Activated CD8-positive, alpha-beta memory T cell treated with anti-CD3 and anti-CD28 coated beads, Interleukin-2, amount 50 U/mL, for 24 hours (primary cell): ENCODE results near the gene ABAT.
"Not testable (repeated sequence)": the region's sequence is repeated elsewhere in the genome, so short reads cannot be mapped to it uniquely, and the experiment has no call there.

Experiments
- DNase-seq: peaks from one replicate; pipeline ENCODE4 v3.0.0-alpha.2; 2020; ENCODE audit errors: extremely low read depth

The ABAT gene

GRCh38 chr16:8682551-8683259 lies 8.3 kb downstream of the ABAT start:
- no peak for DNase-seq

DNA sequence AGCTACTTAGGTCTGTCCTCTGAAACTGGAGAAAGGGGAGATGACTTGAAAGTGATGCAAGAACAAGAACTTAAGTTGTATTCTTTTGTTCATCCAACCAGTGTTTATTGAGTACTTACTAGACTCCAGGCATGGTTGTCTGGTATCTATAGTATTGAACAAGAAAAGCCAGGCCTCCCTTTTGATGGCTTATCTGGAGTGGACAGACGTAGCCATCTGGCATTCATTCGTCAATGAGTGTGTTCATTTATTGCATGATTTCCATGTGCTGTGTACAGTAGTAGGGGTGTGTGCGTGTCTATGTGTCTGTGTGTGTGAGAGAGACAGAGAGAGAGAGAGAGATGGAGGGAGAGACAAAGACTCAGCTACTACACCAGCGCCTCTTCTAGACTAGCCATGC lies 9.2 kb downstream of the ABAT start:
- no peak for DNase-seq

DNA sequence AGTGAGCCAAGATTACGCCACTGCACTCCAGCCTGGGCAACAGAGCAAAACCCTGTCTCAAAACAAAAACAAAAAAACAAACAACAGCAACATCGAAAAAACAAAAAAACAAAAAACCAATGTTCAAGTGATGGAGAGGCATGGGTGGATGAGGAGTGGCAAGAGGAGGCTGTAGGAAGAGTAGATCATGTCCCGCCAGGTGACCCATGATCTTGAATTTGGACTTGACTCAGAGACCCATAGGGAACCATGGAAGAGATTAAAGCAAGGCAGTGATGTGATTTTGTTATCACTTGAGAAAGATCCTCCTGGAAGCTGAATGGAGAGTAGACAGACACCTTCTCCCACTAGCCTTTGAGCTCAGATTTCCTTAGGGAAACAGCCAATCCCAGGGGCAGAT lies 11.2 kb downstream of the ABAT start:
- no peak for DNase-seq

DNA sequence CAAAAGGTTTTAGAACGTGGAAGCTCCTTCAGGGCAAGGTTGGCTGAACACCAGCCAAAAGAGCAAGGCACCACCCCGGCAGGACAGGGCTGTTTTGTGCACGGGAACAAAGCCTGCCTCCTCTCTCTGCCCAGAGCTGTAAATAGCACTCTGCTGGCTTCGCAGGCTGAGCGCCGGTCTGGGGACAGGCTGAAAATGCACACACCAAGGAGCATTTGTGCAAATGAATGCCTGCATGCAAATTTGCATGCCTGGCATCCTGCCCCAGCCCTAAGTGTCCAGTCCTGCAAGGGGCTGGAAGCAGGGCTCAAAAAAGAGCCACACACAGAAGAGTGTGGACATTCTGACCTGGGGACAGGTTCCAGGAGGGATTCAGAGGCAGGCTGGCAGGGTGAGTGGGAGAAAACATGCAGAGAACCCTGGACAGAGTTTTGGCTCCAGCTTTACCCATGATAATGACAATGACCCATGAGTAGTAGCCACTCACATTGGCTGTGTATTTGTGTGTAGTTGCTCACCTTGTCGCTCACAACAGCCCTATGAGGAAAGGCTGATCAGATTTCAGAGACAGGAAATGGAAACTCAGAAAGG lies 11.7 kb downstream of the ABAT start:
- no peak for DNase-seq

- no peak for DNase-seq
These were observed 12.5 kb downstream of the ABAT start for GRCh38 chr16:8686879-8687278.

- no peak for DNase-seq
These were observed 15.3 kb downstream of the ABAT start for GRCh38 chr16:8689686-8690085.

- DNase-seq, result no peak
These were observed 17.3 kb downstream of the ABAT start for GRCh38 chr16:8691728-8692127.

DNA sequence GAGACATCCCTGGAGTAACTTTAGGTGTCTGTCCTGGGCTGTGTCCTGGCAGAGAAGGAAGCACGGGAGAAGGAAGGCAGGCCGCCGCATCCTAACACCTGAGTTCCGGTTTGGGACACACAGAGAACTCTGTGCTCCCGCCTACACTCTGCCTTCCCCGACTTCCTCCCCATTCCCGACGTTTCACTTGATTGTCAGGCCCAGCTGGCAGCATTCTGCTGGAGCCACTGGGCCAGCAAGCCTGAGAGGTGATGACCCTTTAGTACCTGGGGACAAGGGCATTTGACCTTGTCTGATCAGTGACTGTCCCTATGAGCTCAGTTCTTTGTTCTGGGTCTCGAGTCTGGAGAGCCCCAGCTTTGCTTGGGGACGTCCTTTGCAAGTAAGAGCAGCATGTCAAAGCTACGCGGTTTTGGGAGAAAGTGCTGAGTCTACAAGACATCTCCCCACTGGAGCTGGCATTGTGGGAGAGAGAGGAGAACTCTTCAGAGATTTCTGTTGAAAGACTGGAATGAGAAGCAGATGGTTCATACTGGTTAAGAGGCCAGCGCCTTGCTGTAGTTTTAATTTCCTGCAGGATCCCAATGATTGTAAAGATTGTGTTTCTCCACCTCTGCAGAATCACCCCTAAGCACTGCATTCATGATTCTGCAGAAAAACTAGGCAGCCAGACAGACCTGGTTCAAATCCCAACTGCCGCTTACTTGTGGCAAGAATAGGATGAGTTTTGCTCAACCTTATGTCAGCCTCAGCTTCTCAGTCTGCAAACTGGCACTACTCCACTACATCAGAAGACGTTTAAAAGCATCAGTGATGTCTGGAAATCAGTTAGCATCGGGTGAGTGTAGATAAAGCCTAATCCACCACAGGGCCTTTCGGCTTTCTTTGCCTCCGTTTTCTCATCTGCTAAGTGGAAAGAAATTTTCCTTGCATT lies 20.6 kb downstream of the ABAT start:
- no peak for DNase-seq

DNA sequence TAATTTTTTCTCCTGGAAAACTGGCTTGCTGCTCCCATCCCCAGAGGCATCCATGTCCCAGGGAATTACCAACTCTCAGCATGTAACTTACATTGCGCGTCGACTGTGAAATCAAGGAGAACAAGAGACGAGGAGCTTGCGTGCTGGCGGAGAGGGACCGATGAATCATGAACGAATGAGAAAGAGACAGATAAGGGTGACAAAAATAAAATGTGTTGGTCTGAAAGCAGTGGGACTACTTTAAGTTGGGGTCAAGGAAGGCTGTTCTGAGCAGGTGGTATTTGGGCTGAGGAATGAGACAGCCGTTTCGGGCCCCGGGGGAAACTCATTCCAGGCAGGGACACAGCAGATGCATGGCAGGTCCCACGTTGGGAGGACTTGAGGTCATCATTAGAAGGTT lies 22.5 kb downstream of the ABAT start:
- no peak for DNase-seq

GRCh38 chr16:8697965-8698364 lies 23.5 kb downstream of the ABAT start:
- no peak for DNase-seq

- DNase-seq, result no peak
These were observed 29.3 kb downstream of the ABAT start for GRCh38 chr16:8703693-8704092.

DNA sequence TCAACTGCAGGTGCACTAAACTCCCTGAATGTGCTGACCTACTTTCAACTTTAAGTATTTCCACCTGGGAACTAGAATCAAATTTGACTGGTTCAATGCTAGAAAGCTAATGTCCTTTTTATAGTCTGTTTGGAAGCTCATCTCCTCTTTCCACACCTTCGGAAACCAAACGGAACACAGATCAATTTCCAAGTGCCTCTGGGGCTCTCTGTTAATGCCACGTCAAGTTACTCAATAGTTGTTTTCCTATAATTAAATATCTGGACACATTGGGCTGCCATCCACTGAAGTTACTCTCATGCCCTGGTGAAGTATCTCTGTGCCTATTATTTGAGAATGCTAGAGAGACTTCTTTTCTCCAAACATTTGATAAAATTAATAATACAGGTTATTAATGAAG lies 29.7 kb downstream of the ABAT start:
- DNase-seq, result no peak

DNA sequence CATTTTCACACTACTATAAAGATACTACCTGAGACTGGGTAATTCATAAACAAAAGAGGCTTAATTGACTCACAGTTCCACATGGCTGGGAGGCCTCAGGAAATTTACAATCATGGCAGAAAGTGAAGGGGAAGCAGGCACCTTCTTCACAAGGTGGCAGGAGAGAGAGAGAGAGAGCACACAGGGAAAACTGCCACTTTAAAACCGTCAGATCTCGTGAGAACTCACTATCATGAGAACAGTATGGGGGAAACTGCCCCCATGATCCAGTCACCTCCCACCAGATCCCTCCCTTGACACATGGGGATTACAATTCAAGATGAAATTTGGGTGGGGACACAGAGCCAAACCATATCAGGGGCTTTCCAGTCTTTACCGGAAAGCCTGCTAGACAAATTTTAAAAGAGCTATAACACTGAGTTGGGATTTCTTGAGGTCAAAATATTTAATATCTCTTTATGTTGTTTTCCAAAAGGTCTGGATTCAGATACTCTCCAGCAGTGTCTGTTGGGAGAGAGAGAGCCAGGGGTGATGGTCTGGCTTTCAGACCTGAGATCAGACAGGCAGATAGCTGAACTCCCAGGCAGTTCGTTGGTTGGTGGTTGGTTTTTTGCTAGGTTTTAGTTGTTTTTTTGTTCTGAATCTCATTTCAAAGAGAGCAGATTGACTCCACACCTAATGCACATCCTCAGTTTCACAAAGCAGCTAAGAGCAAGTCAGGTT lies 30.8 kb downstream of the ABAT start:
- DNase-seq, result not testable (repeated sequence)

DNA sequence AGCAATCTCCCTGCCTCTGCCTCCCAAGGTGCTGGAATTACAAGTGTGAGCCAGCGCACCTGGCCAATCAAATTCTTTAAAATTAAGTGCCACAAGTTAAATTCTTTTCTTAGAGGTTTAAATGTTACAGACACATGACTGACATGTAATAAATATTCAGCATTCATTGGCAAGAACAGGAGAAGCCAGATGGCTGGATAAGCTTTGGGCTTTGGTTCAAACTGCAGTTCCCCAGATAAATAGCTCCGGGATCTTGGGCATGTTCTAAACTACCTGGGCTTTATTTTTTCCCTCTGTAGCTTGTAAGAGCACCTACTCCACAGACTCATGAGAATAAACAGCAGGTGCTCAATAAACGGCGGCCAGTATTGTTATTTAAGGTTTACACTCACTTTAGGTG lies 34.1 kb downstream of the ABAT start:
- DNase-seq, result no peak

DNA sequence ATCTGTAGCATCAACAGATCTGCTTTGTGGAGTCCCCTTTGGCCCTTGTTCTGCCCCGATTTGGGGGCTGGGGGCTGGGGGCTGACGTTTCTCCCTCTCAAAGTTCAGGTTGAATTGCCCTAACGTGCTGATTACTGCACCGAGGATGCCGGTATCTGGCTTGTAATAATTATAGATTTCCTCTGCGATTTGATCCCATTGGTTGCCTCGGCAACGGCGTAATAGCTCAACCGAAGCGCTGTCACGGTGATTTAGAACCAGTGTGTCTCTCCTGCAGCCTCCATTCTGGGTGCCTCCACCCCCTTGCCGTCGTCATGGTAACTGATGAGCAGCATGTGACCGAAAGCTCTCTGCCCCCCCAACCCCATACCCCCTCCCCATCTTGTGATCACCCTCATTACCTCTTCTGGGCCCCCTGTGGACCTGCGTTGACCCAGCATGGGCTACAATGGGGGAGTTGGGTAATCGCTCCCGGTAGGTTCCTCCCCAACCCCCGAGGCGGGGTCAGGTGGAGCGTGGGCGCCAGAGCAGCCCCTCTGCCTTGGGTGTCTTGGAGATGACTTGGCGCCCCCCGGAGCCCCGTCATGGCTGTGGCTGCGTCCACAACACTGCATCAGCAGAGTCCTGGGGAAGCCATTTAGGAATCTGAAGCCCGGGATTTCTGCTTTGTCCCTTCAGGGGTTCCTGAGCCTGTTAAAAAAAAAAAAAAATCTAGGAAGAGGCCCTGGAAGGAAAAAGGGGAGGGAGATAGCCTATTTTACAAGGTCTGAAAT lies 38.4 kb downstream of the ABAT start:
- no peak for DNase-seq

- DNase-seq, result no peak
These were observed 39.3 kb downstream of the ABAT start for GRCh38 chr16:8713635-8714172.

- DNase-seq, result no peak
These were observed 39.8 kb downstream of the ABAT start for GRCh38 chr16:8714174-8714573.

DNA sequence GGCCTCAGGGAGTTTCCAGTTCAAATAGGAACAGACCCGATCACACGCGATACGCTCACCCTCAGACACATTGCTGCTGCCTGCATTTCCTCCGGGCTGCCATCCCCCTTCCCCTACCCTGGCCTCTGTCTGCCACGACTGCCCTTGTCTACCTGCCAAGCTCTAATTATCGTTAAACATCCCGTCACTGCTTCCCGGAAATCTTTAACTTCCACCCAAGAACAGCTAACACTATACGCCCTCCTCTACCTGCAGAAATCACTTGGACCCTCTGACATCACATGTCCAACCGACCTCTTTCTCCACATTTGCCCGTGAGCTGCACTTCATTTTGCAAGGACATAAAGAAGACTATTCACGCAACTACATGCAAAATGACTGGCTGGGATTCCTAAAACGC lies 40.4 kb downstream of the ABAT start:
- no peak for DNase-seq

DNA sequence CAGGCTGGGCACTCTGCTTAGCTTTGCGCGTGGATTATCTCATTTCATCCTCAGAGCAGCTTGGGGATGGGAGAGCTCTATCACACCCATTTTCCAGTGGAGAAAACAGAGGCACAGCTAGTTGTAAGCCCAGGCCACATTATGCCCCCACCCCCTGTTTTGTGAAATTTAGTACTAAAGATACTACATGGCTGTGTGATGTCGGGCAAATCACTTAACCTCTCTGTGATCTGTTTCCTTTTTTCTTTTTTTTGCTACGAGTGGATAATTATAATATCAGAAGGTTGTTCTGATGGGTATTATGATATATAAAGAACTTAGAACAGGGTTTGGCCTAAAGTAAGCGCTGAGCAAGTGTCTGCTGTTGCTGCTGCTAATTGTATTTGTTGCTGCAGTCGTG lies 41.6 kb downstream of the ABAT start:
- no peak for DNase-seq

DNA sequence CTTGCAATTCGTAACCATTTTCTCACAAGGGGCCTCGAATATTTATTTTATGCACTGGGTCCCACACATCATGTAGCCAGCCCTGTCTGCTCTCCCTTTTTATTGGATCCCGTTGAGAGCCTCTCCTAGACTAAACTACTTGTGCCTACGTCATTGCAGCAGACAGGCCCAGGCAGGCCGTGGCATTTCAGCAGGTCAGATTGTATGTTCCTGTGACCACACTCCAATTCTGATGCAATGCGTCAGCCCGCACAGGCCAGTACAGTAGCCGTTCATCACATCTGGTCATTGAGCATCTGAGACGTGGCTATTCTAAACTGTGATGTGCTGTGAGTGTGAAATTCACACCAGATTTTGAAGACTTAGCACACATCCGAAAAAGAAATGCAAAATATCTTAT lies 42.2 kb downstream of the ABAT start:
- DNase-seq, result no peak

GRCh38 chr16:8717469-8717868 lies 43.1 kb downstream of the ABAT start:
- DNase-seq, result no peak
